Femur (tissue), 1 donor: ENCODE data around the gene ATM.
"Not testable (repeated sequence)": the region's sequence is repeated elsewhere in the genome, so short reads cannot be mapped to it uniquely, and the experiment has no call there.

Experiments used
- DNase-seq: peaks from one replicate; pipeline ENCODE4 v3.0.0-alpha.2; 2017

The ATM gene

DNA sequence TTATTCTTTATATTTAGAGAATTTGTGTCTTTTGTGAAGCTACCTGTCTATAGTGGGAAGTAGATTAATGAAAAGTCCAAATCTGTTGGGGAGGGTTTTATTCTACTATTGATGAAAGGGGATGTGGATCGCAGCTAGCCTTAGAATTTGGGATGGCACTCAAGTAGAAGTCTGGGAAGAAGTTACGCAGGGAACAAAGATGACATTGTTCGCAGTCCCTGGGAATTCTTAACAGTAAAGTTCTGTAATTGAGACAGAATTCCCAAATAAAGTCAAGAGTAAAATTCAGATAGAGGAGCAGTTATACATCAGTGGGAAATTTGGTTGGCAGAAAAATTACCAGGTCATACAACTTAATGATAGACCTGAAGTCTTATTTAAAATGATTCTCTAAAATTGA is 64.1 kb downstream of the ATM start:
- DNase-seq = no peak

- DNase-seq = not testable (repeated sequence)
These were observed 66.2 kb downstream of the ATM start for GRCh38 chr11:108289066-108289465.

GRCh38 chr11:108289699-108290098 is 66.8 kb downstream of the ATM start:
- no peak for DNase-seq

- no peak for DNase-seq
These were observed 70.4 kb downstream of the ATM start for GRCh38 chr11:108293229-108293628.

- no peak for DNase-seq
These were observed 79.4 kb downstream of the ATM start for GRCh38 chr11:108302121-108302785.

DNA sequence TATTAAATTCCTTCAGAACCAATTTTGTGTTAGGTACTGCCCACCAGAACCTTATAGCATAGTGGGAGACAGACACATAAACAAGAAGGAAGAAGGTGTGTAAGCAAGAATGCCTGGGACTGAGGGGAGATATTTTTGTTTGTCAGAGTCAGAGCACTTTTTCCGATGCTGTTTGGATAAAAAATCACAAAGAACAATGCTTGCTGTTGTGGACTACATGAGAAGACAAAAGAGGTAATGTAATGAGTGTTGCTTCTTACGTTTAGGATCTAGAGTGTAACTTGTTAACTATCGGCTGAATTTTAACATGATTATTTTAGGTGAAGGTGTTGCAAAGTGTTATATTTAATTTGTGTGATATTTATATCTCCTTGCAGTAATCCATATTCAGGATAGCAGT is 84.9 kb downstream of the ATM start:
- no peak for DNase-seq

GRCh38 chr11:108313444-108313843 is 90.6 kb downstream of the ATM start:
- no peak for DNase-seq

DNA sequence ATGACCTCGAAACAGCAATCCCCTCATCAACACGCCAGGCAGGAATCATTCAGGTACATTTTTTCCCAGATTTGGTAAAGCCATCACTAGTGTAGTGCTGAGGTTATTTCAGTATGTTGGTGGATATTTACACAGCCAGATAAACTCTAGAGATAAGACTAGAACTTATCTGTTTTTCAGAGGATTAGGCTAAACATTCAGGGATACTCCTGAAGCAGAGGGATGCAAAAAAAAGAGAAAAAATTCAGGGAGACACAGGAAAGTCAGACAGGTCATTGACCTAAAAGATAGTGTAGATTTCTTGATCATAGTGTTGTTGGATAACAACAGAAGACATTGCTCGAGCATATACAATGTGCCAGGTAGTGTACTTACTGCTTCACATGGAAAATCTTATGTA is 93.2 kb downstream of the ATM start:
- no peak for DNase-seq

- no peak for DNase-seq
These were observed 96.8 kb downstream of the ATM start for GRCh38 chr11:108319541-108320145.

- DNase-seq = no peak
These were observed 99.8 kb downstream of the ATM start for GRCh38 chr11:108322666-108323065.

- DNase-seq = no peak
These were observed 101.7 kb downstream of the ATM start for GRCh38 chr11:108324587-108324986.

DNA sequence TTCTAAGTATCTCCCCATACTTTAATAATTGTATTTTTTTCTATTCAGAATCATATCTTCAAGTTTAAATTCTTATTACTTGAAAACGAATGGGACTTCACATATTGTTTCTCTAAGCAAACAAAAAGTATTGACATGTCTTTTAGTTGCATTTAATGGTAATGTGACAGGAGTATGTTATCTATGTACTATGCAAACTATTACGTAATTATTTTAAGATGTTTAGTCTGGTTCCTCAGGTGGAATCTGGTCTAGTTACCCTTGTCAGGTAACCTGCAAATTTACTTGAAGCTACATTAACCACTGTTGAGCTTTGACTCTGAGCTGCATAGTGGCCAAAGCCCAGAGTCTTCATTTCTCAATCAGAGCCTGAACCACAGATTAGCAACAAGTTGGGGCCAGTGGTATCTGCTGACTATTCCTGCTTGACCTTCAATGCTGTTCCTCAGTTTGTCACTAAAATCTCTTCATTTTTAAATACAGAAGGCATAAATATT is 110.6 kb downstream of the ATM start:
- no peak for DNase-seq

DNA sequence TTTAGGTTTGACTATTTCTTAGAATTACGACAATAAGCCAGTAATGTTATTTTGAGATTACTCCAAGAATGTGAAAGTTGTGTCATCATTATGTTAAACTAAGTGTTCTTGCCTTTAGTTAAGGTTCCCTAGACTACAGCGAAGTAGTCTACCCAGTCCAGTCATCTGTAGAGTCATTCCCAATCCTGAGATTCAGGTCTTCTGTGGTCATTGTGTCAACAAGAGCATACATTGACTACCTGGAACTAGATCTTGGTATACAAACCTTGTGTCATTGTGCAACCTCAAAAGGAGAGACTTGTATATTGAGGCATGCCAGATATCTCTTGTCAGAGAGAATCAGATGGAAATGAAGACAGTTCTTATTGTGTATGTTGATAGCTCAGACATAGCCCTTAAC is 115.9 kb downstream of the ATM start:
- DNase-seq = no peak

- no peak for DNase-seq
These were observed 118.1 kb downstream of the ATM start for GRCh38 chr11:108340973-108341372.

DNA sequence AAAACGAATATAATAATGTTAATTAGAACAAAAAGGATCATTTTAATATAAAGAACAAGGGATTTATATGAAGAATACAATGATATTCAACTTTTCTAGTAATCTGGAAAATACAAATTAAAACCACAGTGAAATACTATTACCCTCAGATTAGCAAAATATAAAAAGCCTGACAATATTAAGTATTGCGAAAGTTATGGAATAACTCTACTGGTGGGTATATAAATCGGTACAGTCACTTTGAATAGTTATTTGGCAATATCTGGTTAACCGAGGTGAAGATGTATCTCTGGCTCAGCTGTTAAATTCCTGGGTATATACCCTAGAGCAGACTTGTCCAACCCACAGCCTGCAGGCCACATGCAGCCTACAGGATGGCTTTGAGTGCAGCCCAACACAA is 118.8 kb downstream of the ATM start:
- no peak for DNase-seq

DNA sequence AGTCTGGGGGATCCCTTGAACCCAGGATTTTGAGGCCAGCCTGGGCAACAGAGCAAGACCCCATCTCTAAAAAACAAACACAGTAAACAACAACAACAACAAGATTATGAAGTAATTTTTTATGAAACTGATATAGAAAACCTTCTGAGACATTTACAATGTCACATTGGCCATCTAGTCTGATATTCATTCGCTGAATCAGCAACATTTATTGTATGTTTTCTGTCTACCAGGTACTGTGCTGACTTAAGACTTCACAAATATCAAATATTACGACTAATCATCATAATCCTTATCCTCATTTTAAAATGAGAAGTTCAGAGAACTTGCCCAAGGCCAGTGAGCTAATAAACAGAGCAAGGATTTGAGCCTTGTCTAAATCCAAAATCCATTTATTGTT is 120.8 kb downstream of the ATM start:
- no peak for DNase-seq

- no peak for DNase-seq
These were observed 122.9 kb downstream of the ATM start for GRCh38 chr11:108345767-108346166.

- DNase-seq = no peak
These were observed 123.6 kb downstream of the ATM start for GRCh38 chr11:108346451-108346850.

DNA sequence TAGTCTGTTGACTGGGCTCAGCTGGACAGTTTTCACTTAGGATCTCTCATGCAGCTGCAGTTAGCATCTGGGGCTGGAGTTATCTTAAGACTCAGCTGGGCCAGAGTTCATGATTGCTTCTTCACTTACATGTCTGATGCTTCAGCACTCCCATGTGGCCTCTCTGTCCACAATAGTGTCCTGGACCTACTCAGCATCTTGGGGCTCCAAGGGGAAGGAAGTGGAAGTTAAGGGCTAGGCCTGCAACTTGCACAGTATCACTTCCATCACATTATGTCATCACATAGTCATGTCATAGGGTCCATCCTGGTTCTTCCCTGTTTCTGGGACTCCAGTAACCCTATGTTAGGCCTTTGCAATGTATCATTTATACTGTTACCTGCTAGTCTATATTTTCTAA is 128.6 kb downstream of the ATM start:
- no peak for DNase-seq

- DNase-seq = no peak
These were observed 141.3 kb downstream of the ATM start for GRCh38 chr11:108364159-108364558.

GRCh38 chr11:108368134-108368533 is 145.3 kb downstream of the ATM start:
- DNase-seq = no peak

- DNase-seq = no peak
These were observed 146.2 kb downstream of the ATM start for GRCh38 chr11:108369064-108369463.

GRCh38 chr11:108370315-108370714 is 147.4 kb downstream of the ATM start:
- no peak for DNase-seq

DNA sequence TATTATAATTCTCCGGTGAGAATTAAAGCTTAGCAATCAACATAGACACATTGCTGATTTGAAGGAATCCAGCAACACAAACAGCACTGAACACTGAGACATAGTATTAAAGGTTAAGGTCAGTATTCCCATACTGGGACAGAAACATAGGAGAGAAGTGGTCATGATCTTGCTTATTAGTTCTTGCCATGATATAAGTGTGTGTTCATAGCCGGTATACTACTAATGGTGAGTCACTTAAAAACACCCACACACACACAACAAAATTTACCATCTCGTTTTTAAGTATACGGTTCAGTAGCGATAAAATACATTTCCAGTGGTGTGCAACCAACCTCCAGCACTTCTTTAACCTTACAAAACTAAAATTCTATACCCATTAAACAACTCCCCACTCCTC is 148.1 kb downstream of the ATM start:
- no peak for DNase-seq

DNA sequence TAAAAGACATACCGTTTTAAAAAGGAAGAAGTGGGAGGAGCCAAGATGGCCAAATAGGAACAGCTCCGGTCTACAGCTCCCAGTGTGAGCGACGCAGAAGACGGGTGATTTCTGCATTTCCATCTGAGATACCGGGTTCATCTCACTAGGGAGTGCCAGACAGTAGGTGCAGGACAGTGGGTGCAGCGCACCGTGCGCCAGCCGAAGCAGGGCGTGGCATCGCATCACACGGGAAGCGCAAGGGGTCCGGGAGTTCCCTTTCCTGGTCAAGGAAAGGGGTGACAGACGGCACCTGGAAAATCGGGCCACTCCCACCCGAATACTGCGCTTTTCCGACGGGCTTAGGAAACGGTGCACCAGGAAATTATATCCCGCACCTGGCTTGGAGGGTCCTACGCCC is 150.6 kb downstream of the ATM start:
- DNase-seq = not testable (repeated sequence)
